Measurements from ENCODE around the gene HTR1E. TPM values are rescaled to one million over a fixed set of nuclear protein-coding genes. Genes with fewer than 3 reads are reported as not detected.

The HTR1E gene
- total and polyA plus RNA-seq, 2 of the 8 experiments (the other 6 are each of a cell fraction or from before 2014, with no cell fraction given) = 0.09 TPM; not detected in 1

- H3K4me1 ChIP-seq (replicated peaks in 1 of 4; ENCODE audit: control insufficient read depth in 3 of 4, insufficient read depth in 4 of 4, low read length in 3 of 4) = no peaks in the 10 kb centered on the region
- H3K23ac ChIP-seq (ENCODE audit: insufficient read length) = no peak overlapping the region
- ChIA-PET POLR2A (ENCODE audit: partially characterized antibody) (no interaction called here), CTCF (ENCODE audit: partially characterized antibody) (no interaction called here)
- H4K8ac ChIP-seq (ENCODE audit: extremely low read depth, insufficient read depth, low read length) = no peak overlapping the region
- H2BK20ac ChIP-seq (ENCODE audit: low read length) = no peak overlapping the region
- H3K27me3 ChIP-seq (replicated peaks in 1 of 4; ENCODE audit: control insufficient read depth in 3 of 4, extremely low read depth in 1 of 4, insufficient read depth in 3 of 4, low read length in 3 of 4) = no peaks in the 10 kb centered on the region
- H2AFZ ChIP-seq (ENCODE audit: low read length) = no peak overlapping the region
- no peak overlapping the region for H2BK120ac ChIP-seq (replicated peaks; ENCODE audit: low read depth, low read length)
- no peak overlapping the region for H3K4ac ChIP-seq (replicated peaks; ENCODE audit: insufficient read length, low read depth, low read length)
- H3K14ac ChIP-seq (ENCODE audit: insufficient read length) = no peak overlapping the region
- no peak for FAIRE-seq
- WGBS, 2 experiments (ENCODE audit: extremely low coverage in 1 of 2, insufficient coverage in 1 of 2, insufficient read length in 1 of 2, insufficient replicate concordance in 2 of 2, low coverage in 1 of 2, low lambda C conversion rate in 2 of 2, missing lambda C conversion rate in 1 of 2) = 86% methylated on average over 3 of the region's 3 CpGs; no CpG with 5 or more reads in 1 of the 2 experiments
- H4K20me1 ChIP-seq (replicated peaks in 1 of 2; ENCODE audit: control insufficient read depth in 1 of 2, insufficient read depth in 2 of 2, low read length in 2 of 2) = peaks cover 0 to 2% of the 10 kb centered on the region in 2 experiments
- peaks cover 9 to 17% of the 10 kb centered on the region in 2 experiments; a peak in 3 of 4 replicates for H3K9me3 ChIP-seq (ENCODE audit: insufficient read depth in 2 of 2, low read depth in 1 of 2, low read length in 1 of 2)
- no peaks in the 10 kb centered on the region for H3K23me2 ChIP-seq (ENCODE audit: low read depth, low read length)
- H3K18ac ChIP-seq (ENCODE audit: extremely low read depth, low read length) = no peak overlapping the region
- no peaks in the 10 kb centered on the region for H3K79me1 ChIP-seq (ENCODE audit: low read depth, low read length)
- H2BK12ac ChIP-seq (ENCODE audit: low read depth, low read length) = no peak overlapping the region
- no peak for TF ChIP-seq HDAC2 (IDR thresholded peaks at IDR 0.05; ENCODE audit: borderline replicate concordance in 1 of 2, low read depth in 2 of 2, low read length in 2 of 2)
- TF ChIP-seq TEAD4 (IDR thresholded peaks at IDR 0.05; ENCODE audit: low read depth, low read length) = no peak
- TF ChIP-seq SRF (IDR thresholded peaks at IDR 0.05; ENCODE audit: low read depth, low read length) = no peak
- no peak for TF ChIP-seq RFX5 (IDR thresholded peaks at IDR 0.05; ENCODE audit: borderline replicate concordance, low read depth, low read length)
- no peak for TF ChIP-seq CBX5 (IDR thresholded peaks at IDR 0.05; ENCODE audit: low read depth, low read length)
- TF ChIP-seq POU5F1 (IDR thresholded peaks at IDR 0.05; ENCODE audit: low read depth, low read length) = no peak
- TF ChIP-seq ATF3 (IDR thresholded peaks at IDR 0.05; ENCODE audit: insufficient read depth, low read depth, low read length) = no peak
- TF ChIP-seq SIX5 (IDR thresholded peaks at IDR 0.05; ENCODE audit: low read depth, low read length) = no peak
- TF ChIP-seq NRF1 (IDR thresholded peaks at IDR 0.05; ENCODE audit: low read depth, low read length) = no peak
- no peak for DNase-seq (ENCODE audit: low read depth in 1 of 2, low spot score in 2 of 2)
- no peaks in the 10 kb centered on the region for H3K79me2 ChIP-seq (ENCODE audit: control insufficient read depth in 1 of 2, insufficient read depth in 2 of 2, low read length in 2 of 2)
- no peak overlapping the region for H2AK5ac ChIP-seq (ENCODE audit: low read depth, low read length)
- no peak overlapping the region for H4K5ac ChIP-seq (ENCODE audit: insufficient read length, low read depth, low read length)
- H2BK5ac ChIP-seq (ENCODE audit: low read depth, low read length) = no peak overlapping the region
- no peak overlapping the region for H3K9ac ChIP-seq (replicated peaks in 1 of 4; ENCODE audit: extremely low read depth in 1 of 4, low read depth in 3 of 4, low read length in 3 of 4)
- H3K4me3 ChIP-seq (ENCODE audit: extremely low read depth in 1 of 4, insufficient read depth in 2 of 4, low read depth in 3 of 4, low read length in 4 of 4) = no peak overlapping the region
- H3K36me3 ChIP-seq (ENCODE audit: control insufficient read depth in 2 of 4, insufficient read depth in 4 of 4, low read length in 3 of 4) = no peaks in the 10 kb centered on the region; a peak in 2 of 8 replicates
- no peak overlapping the region for H4K91ac ChIP-seq (replicated peaks; ENCODE audit: insufficient read length, low read length)
- H3K56ac ChIP-seq (replicated peaks; ENCODE audit: insufficient read length, low read depth, low read length) = no peak overlapping the region
- no peak overlapping the region for H3K4me2 ChIP-seq (ENCODE audit: insufficient read depth in 1 of 2, low read depth in 2 of 2, low read length in 2 of 2)
- H2BK15ac ChIP-seq (ENCODE audit: low read length) = no peak overlapping the region
- no peak overlapping the region for H3K27ac ChIP-seq (ENCODE audit: low read depth, low read length)
Observed at GRCh38 chr6:87012035-87012434, 74.7 kb downstream of the HTR1E start.
